Endothelial cell of umbilical vein (primary cell): Measurements from ENCODE around the gene DIAPH3. TPM values are rescaled to one million over a fixed set of nuclear protein-coding genes. Genes with fewer than 3 reads are reported as not detected.

Experiments
- BruUV-seq: library from RNA; stranded (reverse); fragments of 400-500 nt; replicated peaks from 2 replicates; lab custom pipeline; 2021; lab: Mats Ljungman, UMichigan
- CTCF ChIA-PET: fragments of 300-600, 350-600 bp; sonication (Branson Sonifier 250); formaldehyde crosslinking; loops from one replicate; lab custom pipeline; 2021; ENCODE audit warnings: antibody characterized with exemption, inconsistent platforms; lab: Charles Lee
- POLR2A ChIA-PET: fragments of 300-600, 350-600 bp; sonication (Branson Sonifier 250); formaldehyde crosslinking; loops from one replicate; lab custom pipeline; 2021; ENCODE audit warnings: antibody characterized with exemption, inconsistent platforms; lab: Charles Lee
- DNase-seq: peaks from one replicate; pipeline ENCODE4 v3.0.0-alpha.2; 2011; ENCODE audit warnings: low read depth, low spot score
- FAIRE-seq: peaks from 2 replicates; lab custom pipeline; 2011; peaks lifted over from hg19 to GRCh38; lab: Jason Lieb, UNC
- H2AFZ ChIP-seq: 2 replicates; pipeline ENCODE4 v1.6.0; 2012; ENCODE audit warnings: low read depth, low read length, control low read depth, inconsistent platforms
- H3K27ac ChIP-seq: 2 replicates; pipeline ENCODE4 v1.5.1; 2011; ENCODE audit warnings: low read depth, mild to moderate bottlenecking, control low read depth, low read length, moderate library complexity; ENCODE audit not compliant: insufficient read depth
- H3K27me3 ChIP-seq, 2 experiments: 2 replicates each; pipeline versions ENCODE4 v1.6.0 to v1.6.1; 2011; ENCODE audit warnings: low read length in 2 of 2, mixed read lengths in 1 of 2; ENCODE audit not compliant: control insufficient read depth in 2 of 2, insufficient read depth in 2 of 2
- H3K36me3 ChIP-seq, 2 experiments: 2 replicates in 1 of 2; 3 replicates in 1 of 2; pipeline ENCODE4 v1.5.1; 2011; ENCODE audit warnings: low read length in 2 of 2, mild to moderate bottlenecking in 1 of 2, moderate library complexity in 1 of 2; ENCODE audit not compliant: control insufficient read depth in 2 of 2, insufficient read depth in 2 of 2; ENCODE audit errors: extremely low read depth in 1 of 2
- H3K4me1 ChIP-seq: 3 replicates; pipeline ENCODE4 v1.5.1; 2011; ENCODE audit warnings: mild to moderate bottlenecking, low read length; ENCODE audit not compliant: control insufficient read depth, insufficient read depth; ENCODE audit errors: extremely low read depth
- H3K4me2 ChIP-seq: 2 replicates; pipeline ENCODE4 v1.6.1; 2011; ENCODE audit warnings: low read length, control low read depth, mixed read lengths; ENCODE audit not compliant: insufficient read depth
- H3K4me3 ChIP-seq, 3 experiments: fragments of 200-600 bp in 1 of 3; sonication (generic), shearing (Covaris generic) in 1 of 3; replicated peaks in 1 of 3; 2 replicates each; pipeline ENCODE4 v1.5.1; 2011 to 2016; ENCODE audit warnings: control low read depth in 3 of 3, low read length in 3 of 3, mild to moderate bottlenecking in 2 of 3, inconsistent platforms in 1 of 3, low read depth in 1 of 3, moderate library complexity in 1 of 3; ENCODE audit not compliant: insufficient read depth in 1 of 3
- H3K79me2 ChIP-seq: 2 replicates; pipeline ENCODE4 v1.6.0; 2012; ENCODE audit warnings: low read length, inconsistent platforms; ENCODE audit not compliant: control insufficient read depth, insufficient read depth
- H3K9ac ChIP-seq: replicated peaks from 2 replicates; pipeline ENCODE3; 2011; ENCODE audit warnings: low read length, control low read depth; ENCODE audit not compliant: insufficient read depth; ENCODE audit errors: extremely low read depth
- H3K9me1 ChIP-seq: replicated peaks from 3 replicates; pipeline ENCODE4 v1.6.0; 2011; ENCODE audit warnings: mild to moderate bottlenecking, low read length; ENCODE audit not compliant: control insufficient read depth, insufficient read depth; ENCODE audit errors: extremely low read depth
- H3K9me3 ChIP-seq: replicated peaks from 2 replicates; pipeline ENCODE4 v1.5.1; 2012; ENCODE audit warnings: low read length, inconsistent platforms; ENCODE audit not compliant: control insufficient read depth, insufficient read depth
- H4K20me1 ChIP-seq: replicated peaks from 2 replicates; pipeline ENCODE3; 2011; ENCODE audit warnings: mild to moderate bottlenecking, low read length; ENCODE audit not compliant: control insufficient read depth, insufficient read depth; ENCODE audit errors: extremely low read depth
- EZH2 ChIP-seq: IDR thresholded peaks from 2 replicates; pipeline ENCODE4 v1.6.1; 2012; ENCODE audit warnings: borderline replicate concordance, low read depth, mild to moderate bottlenecking, moderate library complexity, low read length, inconsistent platforms; ENCODE audit not compliant: severe bottlenecking
- FOS ChIP-seq: IDR thresholded peaks from 2 replicates; pipeline ENCODE4 v1.6.1; 2011; ENCODE audit warnings: mild to moderate bottlenecking, low read length, moderate library complexity, borderline replicate concordance; ENCODE audit not compliant: insufficient read depth
- GATA2 ChIP-seq: IDR thresholded peaks from 2 replicates; pipeline ENCODE4 v1.7.0; 2011; ENCODE audit warnings: low read depth, mild to moderate bottlenecking, moderate library complexity, mixed read lengths, low read length; ENCODE audit not compliant: insufficient read length, insufficient read depth
- JUN ChIP-seq: IDR thresholded peaks from 2 replicates; pipeline ENCODE4 v1.6.1; 2011; ENCODE audit warnings: borderline replicate concordance, low read depth; ENCODE audit not compliant: insufficient read length, insufficient read depth
- MYC ChIP-seq: IDR thresholded peaks from one replicate; pipeline ENCODE4 v1.6.1; 2011; ENCODE audit warnings: mild to moderate bottlenecking, low read depth, low read length
- POLR2A ChIP-seq: IDR thresholded peaks from 2 replicates; pipeline ENCODE4 v1.6.1; 2012; ENCODE audit warnings: low read depth, mild to moderate bottlenecking, control low read depth, low read length
- POLR2AphosphoS5 ChIP-seq: IDR thresholded peaks from 2 replicates; pipeline ENCODE4 v1.6.1; 2012; ENCODE audit warnings: low read depth, mild to moderate bottlenecking, control low read depth, low read length, moderate library complexity; ENCODE audit not compliant: insufficient read depth
- dilution Hi-C: fragments of 300-500 bp; cut with MboI; formaldehyde crosslinking; loops from one replicate; pipeline ENCODE4 v1.15.0; 2019; ENCODE audit warnings: low sequenced_read_pairs; ENCODE audit not compliant: extremely low pct_ligation_motif_present
- intact Hi-C: fragments of 100-400 bp; cut with micrococcal nuclease; formaldehyde crosslinking; loops from one replicate; pipeline ENCODE4 v1.10.0; 2022
- polyA plus RNA-seq, 4 experiments: library from polyadenylated mRNA; depleted of rRNA in 3 of 4; stranded (reverse) in 3 of 4; unstranded in 1 of 4; fragments of >200 nt; gene quantifications; 2 replicates each; pipeline versions ENCODE4 v1.2.1 to v1.2.3, GENCODE V29; 2011 to 2012; ENCODE audit warnings: missing spikeins in 1 of 4
- total RNA-seq: library from RNA; stranded (reverse); gene quantifications from 2 replicates; pipeline ENCODE4 v1.2.3, GENCODE V29; 2021
- TF ChIP-seq, protein P1 (sequence below): IDR thresholded peaks from 2 replicates; pipeline ENCODE4 v1.6.1; 2011; ENCODE audit not compliant: insufficient read depth, insufficient read length
- TF ChIP-seq, protein P2 (sequence below), 2 donors: IDR thresholded peaks; 1 replicate in 1 of 2; 2 replicates in 1 of 2; pipeline ENCODE4 v1.5.1; 2011; ENCODE audit warnings: low read length in 2 of 2, mild to moderate bottlenecking in 2 of 2, moderate library complexity in 2 of 2, control low read depth in 1 of 2, inconsistent platforms in 1 of 2, low read depth in 1 of 2; ENCODE audit not compliant: insufficient read depth in 1 of 2; ENCODE audit errors: extremely low read depth in 1 of 2

DIAPH3 gene
- total and polyA plus RNA-seq, 2 donors (not counting 3 experiments of a cell fraction or from before 2014, with no cell fraction given): 9.9 to 44.0 TPM

DNA sequence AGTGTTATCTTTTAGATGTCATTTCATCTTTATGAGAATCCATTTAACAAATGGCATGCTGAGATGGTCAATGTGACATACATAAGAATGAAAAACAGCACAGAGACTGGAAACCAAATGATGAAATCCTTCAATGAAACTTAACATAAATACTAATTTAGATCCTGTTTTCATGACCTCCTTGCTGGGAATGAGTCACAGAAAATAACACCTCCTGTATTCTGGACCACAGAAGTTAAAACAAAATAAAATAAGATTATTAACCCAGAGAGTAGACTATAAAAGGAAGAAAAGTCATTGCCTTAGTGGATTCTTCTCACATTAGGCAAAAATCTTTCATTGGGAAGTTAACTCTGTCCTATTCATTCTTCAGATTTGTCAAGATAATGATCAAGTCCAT, 1.6 kb downstream of the DIAPH3 start:
- peak; percentile 44 for DNase-seq
- TF ChIP-seq POLR2A (no peak), GATA2 (no peak), MYC (no peak), POLR2AphosphoS5 (no peak), FOS (no peak), EZH2 (no peak), JUN (no peak)
- TF ChIP-seq, protein P1, sequence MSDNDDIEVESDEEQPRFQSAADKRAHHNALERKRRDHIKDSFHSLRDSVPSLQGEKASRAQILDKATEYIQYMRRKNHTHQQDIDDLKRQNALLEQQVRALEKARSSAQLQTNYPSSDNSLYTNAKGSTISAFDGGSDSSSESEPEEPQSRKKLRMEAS: no peak
- TF ChIP-seq, protein P2, sequence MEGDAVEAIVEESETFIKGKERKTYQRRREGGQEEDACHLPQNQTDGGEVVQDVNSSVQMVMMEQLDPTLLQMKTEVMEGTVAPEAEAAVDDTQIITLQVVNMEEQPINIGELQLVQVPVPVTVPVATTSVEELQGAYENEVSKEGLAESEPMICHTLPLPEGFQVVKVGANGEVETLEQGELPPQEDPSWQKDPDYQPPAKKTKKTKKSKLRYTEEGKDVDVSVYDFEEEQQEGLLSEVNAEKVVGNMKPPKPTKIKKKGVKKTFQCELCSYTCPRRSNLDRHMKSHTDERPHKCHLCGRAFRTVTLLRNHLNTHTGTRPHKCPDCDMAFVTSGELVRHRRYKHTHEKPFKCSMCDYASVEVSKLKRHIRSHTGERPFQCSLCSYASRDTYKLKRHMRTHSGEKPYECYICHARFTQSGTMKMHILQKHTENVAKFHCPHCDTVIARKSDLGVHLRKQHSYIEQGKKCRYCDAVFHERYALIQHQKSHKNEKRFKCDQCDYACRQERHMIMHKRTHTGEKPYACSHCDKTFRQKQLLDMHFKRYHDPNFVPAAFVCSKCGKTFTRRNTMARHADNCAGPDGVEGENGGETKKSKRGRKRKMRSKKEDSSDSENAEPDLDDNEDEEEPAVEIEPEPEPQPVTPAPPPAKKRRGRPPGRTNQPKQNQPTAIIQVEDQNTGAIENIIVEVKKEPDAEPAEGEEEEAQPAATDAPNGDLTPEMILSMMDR (IDR thresholded peaks at IDR 0.05; ENCODE audit: extremely low read depth in 1 of 2, insufficient read depth in 1 of 2, low read depth in 1 of 2, low read length in 2 of 2): no peak
- peak overlapping the region; percentile 97 for H3K4me2 ChIP-seq
- H3K4me1 ChIP-seq: peaks cover 18% of the 10 kb centered on the region
- H3K9ac ChIP-seq: peak overlapping the region; percentile 97
- H3K9me1 ChIP-seq: no peaks in the 10 kb centered on the region
- H3K36me3 ChIP-seq: peaks cover 0 to 2% of the 10 kb centered on the region in 2 experiments
- H3K9me3 ChIP-seq: no peaks in the 10 kb centered on the region
- ChIA-PET CTCF (no interaction called here), POLR2A (no interaction called here)
- FAIRE-seq: no peak
- H3K79me2 ChIP-seq: peaks cover 64% of the 10 kb centered on the region
- H3K4me3 ChIP-seq: peak overlapping the region in 2 of 3 experiments; percentile 22 to 97
- H2AFZ ChIP-seq: no peak overlapping the region
- no peaks in the 10 kb centered on the region for H4K20me1 ChIP-seq
- BruUV-seq: no TSS peak
- dilution Hi-C loops (no loop called here), intact Hi-C loops (loop anchor here (10.0 kb wide), 2 partner anchors 273 to 627 kb away; no protein-coding TSS in a partner anchor)
- no peaks in the 10 kb centered on the region for H3K27me3 ChIP-seq
- peak overlapping the region; percentile 90 for H3K27ac ChIP-seq
